Stimulated activated CD4-positive, alpha-beta T cell treated with anti-CD3 and anti-CD28 coated beads, Interleukin-4, amount 100 ng/mL, for 1 hour (primary cell): ENCODE measurements around the gene RPL22.
"Not testable (repeated sequence)": the region's sequence is repeated elsewhere in the genome, so short reads cannot be mapped to it uniquely, and the experiment has no call there.

Experiments used
- DNase-seq: peaks from one replicate; pipeline ENCODE4 v3.0.0-alpha.2; 2020

Gene RPL22

GRCh38 chr1:6233376-6233775, 34.0 kb upstream of the RPL22 start:
- no peak for DNase-seq

GRCh38 chr1:6225651-6226050, 26.3 kb upstream of the RPL22 start:
- DNase-seq: no peak

GRCh38 chr1:6224718-6225117, 25.3 kb upstream of the RPL22 start:
- no peak for DNase-seq

- DNase-seq: no peak
Measured at GRCh38 chr1:6223617-6224016, 24.2 kb upstream of the RPL22 start.

GRCh38 chr1:6222636-6223035, 23.2 kb upstream of the RPL22 start:
- DNase-seq: no peak

- DNase-seq: no peak
Measured at GRCh38 chr1:6221210-6221784, 21.9 kb upstream of the RPL22 start.

- DNase-seq: no peak
Measured at GRCh38 chr1:6220236-6220635, 20.8 kb upstream of the RPL22 start.

GRCh38 chr1:6219641-6220040, 20.2 kb upstream of the RPL22 start:
- DNase-seq: not testable (repeated sequence)

GRCh38 chr1:6218375-6219164, 19.2 kb upstream of the RPL22 start:
- no peak for DNase-seq

GRCh38 chr1:6212193-6212959, 13.0 kb upstream of the RPL22 start:
- no peak for DNase-seq

- no peak for DNase-seq
Measured at GRCh38 chr1:6211731-6212130, 12.3 kb upstream of the RPL22 start.

- no peak for DNase-seq
Measured at GRCh38 chr1:6210591-6211355, 11.4 kb upstream of the RPL22 start.

- no peak for DNase-seq
Measured at GRCh38 chr1:6209661-6210580, 10.5 kb upstream of the RPL22 start.

GRCh38 chr1:6208723-6209660, 9.6 kb upstream of the RPL22 start:
- peak; percentile 34 for DNase-seq

GRCh38 chr1:6207921-6208320, 8.5 kb upstream of the RPL22 start:
- DNase-seq: no peak

GRCh38 chr1:6207075-6207885, 7.9 kb upstream of the RPL22 start:
- DNase-seq: no peak

GRCh38 chr1:6206520-6206855, 7.1 kb upstream of the RPL22 start:
- DNase-seq: no peak

- DNase-seq: peak; percentile 75
Measured at GRCh38 chr1:6205849-6206519, 6.6 kb upstream of the RPL22 start, which contains the start of gene RNF207. Gene RNF207, plus strand, starts transcription at chr1:6206119. Its CDS starts 417 bp downstream, at chr1:6206536.

GRCh38 chr1:6202256-6202655, 2.9 kb upstream of the RPL22 start:
- no peak for DNase-seq
